GM12801 (cell line): ENCODE measurements around the gene MPZ.

Source experiments
- TF ChIP-seq, protein P1 (sequence below): IDR thresholded peaks from one replicate; pipeline ENCODE4 v1.5.1; 2011; ENCODE audit warnings: control low read depth; ENCODE audit not compliant: insufficient read length; ENCODE audit errors: extremely low read depth

The MPZ gene

DNA sequence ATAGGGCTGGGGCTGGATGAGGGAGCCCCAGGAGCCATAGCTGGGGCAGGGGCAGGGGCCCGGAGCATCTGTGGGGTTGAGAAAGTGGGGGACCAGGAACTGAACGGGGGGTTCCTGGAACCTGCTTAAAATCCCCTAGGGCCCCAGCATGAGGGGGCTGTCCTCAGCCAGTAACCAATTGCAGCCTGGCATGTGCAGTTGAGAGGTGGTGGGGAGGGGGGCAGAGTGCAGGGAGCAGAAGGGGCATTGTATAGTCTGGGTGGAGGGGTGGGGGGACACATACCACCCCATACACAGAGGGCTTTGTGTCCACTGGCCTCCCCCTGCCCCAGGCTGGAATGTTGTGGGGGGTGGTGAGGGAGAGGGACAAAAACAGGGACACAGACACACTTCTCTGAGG is at the start of gene MPZ:
Gene MPZ, minus strand, starts transcription at position 101 of the 400 bp plus-strand sequence. Its CDS starts 63 bp downstream, at position 38.
- TF ChIP-seq, protein P1, sequence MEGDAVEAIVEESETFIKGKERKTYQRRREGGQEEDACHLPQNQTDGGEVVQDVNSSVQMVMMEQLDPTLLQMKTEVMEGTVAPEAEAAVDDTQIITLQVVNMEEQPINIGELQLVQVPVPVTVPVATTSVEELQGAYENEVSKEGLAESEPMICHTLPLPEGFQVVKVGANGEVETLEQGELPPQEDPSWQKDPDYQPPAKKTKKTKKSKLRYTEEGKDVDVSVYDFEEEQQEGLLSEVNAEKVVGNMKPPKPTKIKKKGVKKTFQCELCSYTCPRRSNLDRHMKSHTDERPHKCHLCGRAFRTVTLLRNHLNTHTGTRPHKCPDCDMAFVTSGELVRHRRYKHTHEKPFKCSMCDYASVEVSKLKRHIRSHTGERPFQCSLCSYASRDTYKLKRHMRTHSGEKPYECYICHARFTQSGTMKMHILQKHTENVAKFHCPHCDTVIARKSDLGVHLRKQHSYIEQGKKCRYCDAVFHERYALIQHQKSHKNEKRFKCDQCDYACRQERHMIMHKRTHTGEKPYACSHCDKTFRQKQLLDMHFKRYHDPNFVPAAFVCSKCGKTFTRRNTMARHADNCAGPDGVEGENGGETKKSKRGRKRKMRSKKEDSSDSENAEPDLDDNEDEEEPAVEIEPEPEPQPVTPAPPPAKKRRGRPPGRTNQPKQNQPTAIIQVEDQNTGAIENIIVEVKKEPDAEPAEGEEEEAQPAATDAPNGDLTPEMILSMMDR = no peak

DNA sequence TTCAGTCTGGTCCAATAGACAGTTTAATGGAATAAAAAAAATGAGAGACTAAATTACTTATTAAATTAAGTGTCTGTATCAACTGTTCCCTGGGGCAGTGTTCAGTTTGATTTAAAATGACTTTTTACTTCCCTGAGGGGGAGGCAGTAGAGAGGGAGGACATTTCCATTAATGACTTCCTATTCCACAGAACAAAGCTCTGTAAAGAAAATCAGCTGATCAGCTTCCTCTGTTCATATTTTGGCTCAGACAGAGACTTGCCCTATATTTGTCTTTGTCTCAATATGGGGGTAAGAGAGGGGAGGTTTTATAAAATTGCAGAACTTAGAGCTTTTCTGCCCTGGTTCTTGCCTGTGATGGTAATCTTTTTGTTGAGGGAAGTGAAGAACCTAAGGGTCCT is 49.5 kb upstream of the MPZ start:
- TF ChIP-seq, protein P1 = no peak

DNA sequence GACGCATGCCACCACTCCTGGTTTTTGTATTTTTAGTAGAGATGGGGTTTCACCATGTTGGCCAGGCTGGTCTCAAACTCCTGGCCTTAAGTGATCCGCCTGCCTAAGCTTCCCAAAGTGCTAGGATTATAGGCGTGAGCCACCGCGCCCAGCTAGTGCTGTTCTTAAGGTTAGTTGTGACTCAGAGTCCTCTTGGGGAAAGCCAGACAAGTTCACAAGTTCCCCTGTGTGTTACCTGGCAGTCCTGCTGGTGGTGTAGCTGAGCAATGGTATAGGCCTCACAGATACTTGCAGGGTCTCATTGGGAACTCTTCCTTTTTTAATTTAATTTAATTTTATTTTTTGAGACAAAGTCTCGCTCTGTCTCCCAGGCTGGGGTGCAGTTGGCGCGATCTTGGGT is 47.3 kb upstream of the MPZ start:
- TF ChIP-seq, protein P1 = no peak

DNA sequence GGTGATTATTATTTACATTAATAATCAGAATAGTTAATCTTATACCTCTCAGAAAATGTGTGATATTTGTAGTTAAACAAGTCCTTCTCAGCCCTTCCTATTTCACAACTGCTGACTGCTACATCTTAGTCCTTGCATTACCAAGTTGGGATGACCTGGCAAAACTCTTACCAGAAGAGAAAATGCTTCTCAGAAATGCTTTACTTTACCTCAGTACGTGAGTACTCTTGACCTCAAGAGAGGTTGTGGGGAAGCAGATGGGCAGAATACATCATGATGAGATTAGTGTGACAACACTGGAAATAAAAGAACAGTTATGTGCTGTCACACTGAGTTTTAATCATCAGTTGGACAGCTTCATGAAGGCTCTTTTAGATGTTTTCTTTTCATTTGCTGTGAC is 41.7 kb upstream of the MPZ start:
- TF ChIP-seq, protein P1 = no peak

DNA sequence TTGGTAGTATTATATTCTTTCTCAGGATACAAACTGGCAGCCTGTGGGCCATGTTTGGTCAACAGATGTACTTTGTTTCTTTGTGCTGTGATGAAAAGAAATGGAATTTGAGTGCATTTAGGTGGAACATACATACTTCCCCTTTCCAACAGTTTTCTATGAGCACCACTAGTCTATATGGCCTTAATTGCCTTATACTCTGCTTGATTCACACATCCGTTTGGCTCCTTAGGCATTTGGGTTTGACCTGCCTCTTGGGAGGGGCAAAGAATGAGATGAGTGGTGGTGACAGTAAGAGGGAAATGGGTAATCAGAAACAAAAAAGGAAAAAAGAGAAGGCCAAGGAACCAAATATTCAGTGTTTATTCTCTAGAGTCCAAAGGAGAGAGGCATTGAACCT is 40.9 kb upstream of the MPZ start:
- TF ChIP-seq, protein P1 = no peak

DNA sequence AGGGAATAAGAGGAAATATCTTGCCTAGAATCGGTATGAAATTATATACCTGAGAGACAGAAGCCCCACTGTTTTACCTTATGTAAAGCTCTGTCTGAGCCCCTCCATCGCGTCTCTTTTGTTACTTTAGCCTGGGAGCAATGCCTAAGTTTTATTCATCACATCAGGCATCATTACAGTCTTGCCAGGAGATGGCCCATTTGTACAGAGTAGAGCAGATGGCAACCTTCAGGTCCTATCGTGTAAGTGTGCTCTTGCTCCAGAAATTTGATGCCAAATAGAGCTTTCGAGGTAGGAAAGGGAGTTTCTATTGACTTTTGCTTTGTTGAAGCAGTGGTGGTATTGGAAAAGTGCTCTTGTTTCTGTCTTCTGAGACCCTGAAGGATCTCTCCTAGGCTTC is 33.1 kb upstream of the MPZ start:
- TF ChIP-seq, protein P1 = no peak

DNA sequence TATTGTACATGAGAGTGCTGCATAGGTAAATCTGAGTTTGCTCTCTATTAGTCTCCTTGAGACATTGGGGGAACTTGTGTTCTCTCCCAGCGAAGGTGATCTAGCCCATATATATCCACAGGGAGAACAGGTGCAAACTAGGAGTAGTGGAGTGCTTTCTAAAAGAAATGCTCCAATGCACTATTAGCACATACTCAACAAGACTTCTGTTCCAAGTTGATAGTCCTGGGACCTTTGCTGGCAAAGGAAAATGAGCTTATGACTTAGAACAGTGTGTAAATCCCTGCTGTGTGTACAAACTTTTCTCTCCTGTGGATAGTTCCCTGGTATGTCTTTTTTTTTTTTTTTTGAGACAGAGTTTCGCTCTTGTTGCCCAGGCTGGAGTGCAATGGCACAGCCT is 32.4 kb upstream of the MPZ start:
- TF ChIP-seq, protein P1 = no peak

DNA sequence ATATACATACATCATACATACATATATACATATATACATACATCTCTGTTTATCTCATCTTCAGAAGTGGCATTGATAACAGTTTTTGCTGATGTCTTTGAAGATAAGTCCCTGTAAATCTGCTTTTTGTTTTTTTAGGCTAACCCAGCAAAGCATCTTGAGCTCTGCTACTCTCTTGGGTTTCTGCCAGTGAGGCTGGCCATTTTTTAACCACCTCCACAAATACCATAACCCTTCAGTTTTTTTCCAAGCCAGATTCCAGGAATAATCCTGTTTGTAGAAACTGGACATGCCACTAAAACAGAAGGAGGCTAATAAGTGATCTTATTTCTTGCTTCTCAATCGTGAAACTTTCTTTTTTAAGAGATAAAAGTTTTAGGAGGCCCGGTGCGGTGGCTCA is 26.0 kb upstream of the MPZ start:
- TF ChIP-seq, protein P1 = no peak
